Cardiac muscle cell (in vitro differentiated cells and primary cell): ENCODE results near the gene TMEM45A. TPM values are rescaled to one million over a fixed set of nuclear protein-coding genes. Genes with fewer than 3 reads are reported as not detected.

Experiments
- DNase-seq, 2 donors: peaks; one replicate each; pipeline versions ENCODE4 v3.0.0 to v3.0.0-alpha.2; 2010 to 2017; ENCODE audit warnings: low read depth in 1 of 2, low spot score in 1 of 2
- H3K27ac ChIP-seq: fragments of 200-600 bp; sonication (generic); 2 replicates; pipeline ENCODE4 v1.5.1; 2016
- H3K27me3 ChIP-seq: fragments of 200-600 bp; sonication (generic); 2 replicates; pipeline ENCODE4 v1.6.0; 2016; ENCODE audit warnings: control low read depth
- H3K36me3 ChIP-seq: fragments of 200-600 bp; sonication (generic); 2 replicates; pipeline ENCODE4 v1.5.1; 2016; ENCODE audit warnings: control low read depth
- H3K4me1 ChIP-seq: fragments of 200-600 bp; sonication (generic); 2 replicates; pipeline ENCODE4 v1.8.1; 2017; ENCODE audit warnings: low read depth, mild to moderate bottlenecking, mixed run types
- H3K4me3 ChIP-seq: fragments of 200-600 bp; sonication (generic); 2 replicates; pipeline ENCODE4 v1.5.1; 2016; ENCODE audit warnings: mild to moderate bottlenecking
- H3K9me3 ChIP-seq: fragments of 200-600 bp; sonication (generic); 2 replicates; pipeline ENCODE4 v1.5.1; 2017; ENCODE audit warnings: low read depth, mild to moderate bottlenecking, control low read depth
- polyA plus RNA-seq: library from polyadenylated mRNA; unstranded; fragments of >200 nt; fragmentation: Nextera tagmentation; extraction: Ambion mirVana; gene quantifications from 2 replicates; pipeline ENCODE4 v1.2.1, GENCODE V29; 2016
- total RNA-seq: library from RNA; depleted of rRNA; stranded (reverse); fragments of >200 nt; gene quantifications from 2 replicates; pipeline ENCODE4 v1.2.3, GENCODE V29; 2016
- TF ChIP-seq, protein P1 (sequence below): IDR thresholded peaks from 2 replicates; pipeline ENCODE4 v1.5.1; 2012; ENCODE audit warnings: low read depth, mild to moderate bottlenecking, low read length

Gene TMEM45A
- total and polyA plus RNA-seq, 2 experiments from 2014 or later: 37.6 to 96.3 TPM

DNA sequence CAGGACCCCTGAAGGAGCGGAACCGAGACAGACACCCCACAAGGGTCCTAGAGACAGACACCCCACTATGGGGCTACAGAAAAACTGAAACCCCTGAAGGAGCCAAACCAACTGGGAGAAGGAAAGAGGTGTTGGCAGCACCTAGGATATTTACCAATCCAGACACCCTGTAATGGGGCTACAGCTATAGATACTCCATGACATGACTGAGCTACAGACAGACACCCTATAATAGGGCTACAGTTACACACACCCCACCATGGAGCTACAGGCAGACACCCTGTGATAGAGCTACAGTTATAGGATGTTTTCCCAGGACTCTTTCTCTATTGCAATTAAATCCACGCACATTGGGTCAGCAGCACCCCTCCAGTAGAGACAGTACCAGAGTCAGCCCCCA is 94.4 kb downstream of the TMEM45A start:
- H3K27ac ChIP-seq: no peak overlapping the region
- H3K4me1 ChIP-seq: no peaks in the 10 kb centered on the region
- H3K4me3 ChIP-seq: no peak overlapping the region

DNA sequence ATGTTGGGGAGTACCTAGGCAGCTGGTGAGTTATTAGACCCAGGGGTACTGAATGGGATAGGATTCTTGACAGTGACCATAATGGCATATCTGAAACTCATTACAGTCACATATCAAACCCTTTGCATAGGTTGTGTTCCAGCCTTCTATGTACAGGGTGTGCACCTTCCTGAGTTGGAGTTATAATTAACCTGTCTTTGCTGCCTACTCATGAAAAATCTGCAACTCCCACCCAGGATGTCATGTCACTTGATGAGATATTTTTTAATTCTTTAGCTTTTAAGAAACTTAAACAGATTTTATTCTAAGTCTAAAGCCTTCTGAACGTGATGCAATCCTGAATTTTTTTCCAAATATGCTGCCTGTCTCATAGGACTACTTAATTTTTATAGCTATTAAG is 95.8 kb downstream of the TMEM45A start:
- H3K4me3 ChIP-seq: no peak overlapping the region
- H3K27ac ChIP-seq: no peak overlapping the region
- TF ChIP-seq, protein P1, sequence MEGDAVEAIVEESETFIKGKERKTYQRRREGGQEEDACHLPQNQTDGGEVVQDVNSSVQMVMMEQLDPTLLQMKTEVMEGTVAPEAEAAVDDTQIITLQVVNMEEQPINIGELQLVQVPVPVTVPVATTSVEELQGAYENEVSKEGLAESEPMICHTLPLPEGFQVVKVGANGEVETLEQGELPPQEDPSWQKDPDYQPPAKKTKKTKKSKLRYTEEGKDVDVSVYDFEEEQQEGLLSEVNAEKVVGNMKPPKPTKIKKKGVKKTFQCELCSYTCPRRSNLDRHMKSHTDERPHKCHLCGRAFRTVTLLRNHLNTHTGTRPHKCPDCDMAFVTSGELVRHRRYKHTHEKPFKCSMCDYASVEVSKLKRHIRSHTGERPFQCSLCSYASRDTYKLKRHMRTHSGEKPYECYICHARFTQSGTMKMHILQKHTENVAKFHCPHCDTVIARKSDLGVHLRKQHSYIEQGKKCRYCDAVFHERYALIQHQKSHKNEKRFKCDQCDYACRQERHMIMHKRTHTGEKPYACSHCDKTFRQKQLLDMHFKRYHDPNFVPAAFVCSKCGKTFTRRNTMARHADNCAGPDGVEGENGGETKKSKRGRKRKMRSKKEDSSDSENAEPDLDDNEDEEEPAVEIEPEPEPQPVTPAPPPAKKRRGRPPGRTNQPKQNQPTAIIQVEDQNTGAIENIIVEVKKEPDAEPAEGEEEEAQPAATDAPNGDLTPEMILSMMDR: no peak
- no peak for DNase-seq
- no peaks in the 10 kb centered on the region for H3K4me1 ChIP-seq
- no peaks in the 10 kb centered on the region for H3K9me3 ChIP-seq
- H3K27me3 ChIP-seq: no peaks in the 10 kb centered on the region
- H3K36me3 ChIP-seq: no peaks in the 10 kb centered on the region

More for the DNA sequence above, 94.4 kb downstream of the TMEM45A start:
- TF ChIP-seq, protein P1: no peak
- Histone ChIP-seq H3K36me3 (no peaks in the 10 kb centered on the region), H3K27me3 (no peaks in the 10 kb centered on the region), H3K9me3 (no peaks in the 10 kb centered on the region)
- no peak for DNase-seq

DNA sequence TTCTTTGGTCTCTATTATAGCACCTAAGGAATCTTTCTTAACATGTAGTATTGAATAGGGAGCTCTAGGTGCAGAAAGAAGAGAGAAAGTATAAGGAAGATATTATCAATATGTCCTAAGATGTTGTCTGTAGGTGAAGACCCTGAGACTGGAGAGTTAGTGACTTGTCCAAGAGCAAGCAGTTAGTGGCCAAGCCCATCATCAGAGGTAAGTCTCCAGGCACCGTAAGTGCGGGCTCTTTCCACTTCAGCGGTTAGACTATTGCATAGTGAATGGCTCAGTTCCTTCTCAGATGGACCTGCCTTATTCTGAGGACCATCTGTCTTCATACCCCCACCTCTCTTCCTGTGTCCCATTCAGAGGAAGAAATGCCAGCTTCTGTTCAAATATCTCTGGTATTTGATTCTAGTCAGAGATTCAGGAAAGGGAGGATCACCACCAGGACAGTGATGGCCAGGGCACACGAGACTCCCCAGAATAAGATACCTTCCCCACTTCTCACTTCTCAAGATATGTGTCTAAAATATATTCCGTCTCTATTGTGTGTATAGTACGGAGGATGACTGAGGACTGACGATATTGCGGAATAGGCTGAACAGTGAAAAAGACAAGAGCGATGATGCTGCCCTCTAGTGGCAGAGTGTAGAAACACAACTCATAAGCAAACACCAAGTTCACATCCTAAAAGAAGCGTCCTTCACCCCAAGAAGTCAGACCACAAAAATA is 97.9 kb downstream of the TMEM45A start:
- Histone ChIP-seq H3K4me1 (no peaks in the 10 kb centered on the region), H3K27me3 (no peaks in the 10 kb centered on the region), H3K9me3 (no peaks in the 10 kb centered on the region), H3K4me3 (no peak overlapping the region), H3K36me3 (no peaks in the 10 kb centered on the region), H3K27ac (no peak overlapping the region)
- peak; percentile 76 to 84 for DNase-seq
- TF ChIP-seq, protein P1: peak; percentile 79

DNA sequence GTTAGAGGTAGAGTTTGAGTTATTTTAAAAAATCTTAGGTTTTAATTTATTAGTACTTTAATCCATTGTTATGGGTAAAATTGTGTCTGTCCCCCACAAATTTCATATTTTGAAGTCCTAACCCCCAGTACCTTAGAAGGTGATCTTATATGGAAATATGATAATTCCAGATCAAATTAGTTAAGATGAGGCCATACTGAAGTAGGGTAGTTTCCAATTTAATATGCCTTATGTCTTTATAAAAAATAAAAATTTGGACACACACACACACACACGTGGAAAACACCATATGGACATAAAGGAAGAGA is 98.4 kb downstream of the TMEM45A start:
- Histone ChIP-seq H3K27ac (no peak overlapping the region), H3K27me3 (no peaks in the 10 kb centered on the region), H3K36me3 (no peaks in the 10 kb centered on the region), H3K4me1 (no peaks in the 10 kb centered on the region), H3K9me3 (no peaks in the 10 kb centered on the region), H3K4me3 (no peak overlapping the region)
- TF ChIP-seq, protein P1: no peak
- no peak for DNase-seq

DNA sequence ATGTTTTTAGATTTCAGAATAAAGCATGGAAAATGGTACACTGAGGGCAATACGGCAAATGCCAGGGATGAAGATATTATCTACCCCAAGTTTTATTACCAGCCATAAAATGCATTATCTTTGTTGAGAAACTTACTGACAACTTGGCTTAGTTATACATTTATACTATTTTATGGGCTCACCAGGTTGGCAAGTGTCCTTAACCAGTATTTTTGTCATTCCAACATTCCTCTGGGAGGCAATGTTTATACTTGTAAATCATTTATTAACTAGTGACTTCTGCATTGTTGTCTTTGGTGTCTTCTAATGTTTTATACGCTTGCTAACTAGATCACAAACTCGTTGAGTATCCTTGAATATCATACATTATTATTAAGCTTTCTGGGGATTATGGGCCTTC is 99.0 kb downstream of the TMEM45A start:
- Histone ChIP-seq H3K4me3 (no peak overlapping the region), H3K9me3 (no peaks in the 10 kb centered on the region), H3K36me3 (no peaks in the 10 kb centered on the region), H3K27me3 (no peaks in the 10 kb centered on the region), H3K27ac (no peak overlapping the region), H3K4me1 (no peaks in the 10 kb centered on the region)
- no peak for DNase-seq
- TF ChIP-seq, protein P1: no peak
